ENCODE results near the gene LCE1F.

- TF ChIP-seq POLR2A (IDR thresholded peaks at IDR 0.05) (no peak), CTCF (IDR thresholded peaks at IDR 0.05) (no peak)
Observed at GRCh38 chr1:152760551-152761190, 14.3 kb upstream of the LCE1F start.

Data from right lobe of liver (tissue), 4 donors.